Measurements from ENCODE around the gene INTS13. TPM values are rescaled to one million over a fixed set of nuclear protein-coding genes. Genes with fewer than 3 reads are reported as not detected.

The INTS13 gene
- total RNA-seq, 1 donor: 26.1 TPM

DNA sequence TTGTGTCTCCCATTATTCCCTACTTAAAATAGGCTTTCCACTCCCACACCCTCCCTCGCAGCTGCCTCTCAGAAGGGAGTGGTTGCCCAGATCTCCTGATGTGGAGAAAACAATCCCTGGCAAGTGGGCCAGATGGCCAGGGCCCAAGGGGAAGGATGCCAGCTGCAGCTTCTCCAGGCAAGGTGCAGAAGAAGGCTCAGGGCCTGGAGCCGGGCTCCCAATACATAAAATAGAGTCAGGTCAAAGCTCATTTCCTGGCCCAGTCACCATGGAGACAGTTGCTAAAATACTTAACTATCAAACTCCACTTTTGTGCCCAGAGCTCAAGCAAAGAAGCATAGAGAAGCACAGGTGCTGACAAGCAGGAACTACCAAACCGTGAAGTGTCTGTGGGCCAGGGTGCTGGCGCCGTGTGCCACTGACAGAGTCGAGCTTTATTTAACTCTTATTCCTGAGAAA lies 59.1 kb downstream of the INTS13 start:
- no peak overlapping the region for H3K4me3 ChIP-seq (ENCODE audit: insufficient read depth, low read length)
- no peaks in the 10 kb centered on the region for H4K20me1 ChIP-seq (ENCODE audit: insufficient read depth, low read length)
- no peaks in the 10 kb centered on the region for H3K79me2 ChIP-seq (ENCODE audit: insufficient read depth, low read length)
- no peaks in the 10 kb centered on the region for H3K27me3 ChIP-seq (ENCODE audit: insufficient read depth, low read length)
- no peaks in the 10 kb centered on the region for H3K9me3 ChIP-seq (ENCODE audit: low read depth, low read length)
- no peak overlapping the region for H3K27ac ChIP-seq (ENCODE audit: low read depth, low read length)
- no peak overlapping the region for H3K4me2 ChIP-seq (ENCODE audit: insufficient read depth, low read length)
- peak overlapping the region; percentile 16 for H2AFZ ChIP-seq (ENCODE audit: low read length)
- peak; percentile 76 for DNase-seq (ENCODE audit: insufficient read length, low spot score, missing footprints)
- no peaks in the 10 kb centered on the region for H3K36me3 ChIP-seq (ENCODE audit: insufficient read depth, low read length)
- H3K4me1 ChIP-seq (ENCODE audit: insufficient read depth, low read length): no peaks in the 10 kb centered on the region
- no peak for TF ChIP-seq CTCF (IDR thresholded peaks at IDR 0.05; ENCODE audit: extremely low read depth, low read depth, low read length)

- no peaks in the 10 kb centered on the region for H4K20me1 ChIP-seq (ENCODE audit: insufficient read depth, low read length)
- no peaks in the 10 kb centered on the region for H3K9me3 ChIP-seq (ENCODE audit: low read depth, low read length)
- no peak overlapping the region for H3K4me3 ChIP-seq (ENCODE audit: insufficient read depth, low read length)
- H3K36me3 ChIP-seq (ENCODE audit: insufficient read depth, low read length): no peaks in the 10 kb centered on the region
- TF ChIP-seq CTCF (IDR thresholded peaks at IDR 0.05; ENCODE audit: extremely low read depth, low read depth, low read length): no peak
- peaks cover 6% of the 10 kb centered on the region for H3K27me3 ChIP-seq (ENCODE audit: insufficient read depth, low read length)
- H3K27ac ChIP-seq (ENCODE audit: low read depth, low read length): no peak overlapping the region
- no peak overlapping the region for H2AFZ ChIP-seq (ENCODE audit: low read length)
- no peak overlapping the region for H3K4me2 ChIP-seq (ENCODE audit: insufficient read depth, low read length)
- DNase-seq (ENCODE audit: insufficient read length, low spot score, missing footprints): no peak
- no peaks in the 10 kb centered on the region for H3K79me2 ChIP-seq (ENCODE audit: insufficient read depth, low read length)
- no peaks in the 10 kb centered on the region for H3K4me1 ChIP-seq (ENCODE audit: insufficient read depth, low read length)
Observed at GRCh38 chr12:26874501-26875296, 63.1 kb downstream of the INTS13 start.

GRCh38 chr12:26872625-26873024 lies 65.2 kb downstream of the INTS13 start:
- no peaks in the 10 kb centered on the region for H3K9me3 ChIP-seq (ENCODE audit: low read depth, low read length)
- H3K27ac ChIP-seq (ENCODE audit: low read depth, low read length): no peak overlapping the region
- peaks cover 6% of the 10 kb centered on the region for H3K27me3 ChIP-seq (ENCODE audit: insufficient read depth, low read length)
- no peaks in the 10 kb centered on the region for H3K4me1 ChIP-seq (ENCODE audit: insufficient read depth, low read length)
- TF ChIP-seq CTCF (IDR thresholded peaks at IDR 0.05; ENCODE audit: extremely low read depth, low read depth, low read length): no peak
- no peak for DNase-seq (ENCODE audit: insufficient read length, low spot score, missing footprints)
- H4K20me1 ChIP-seq (ENCODE audit: insufficient read depth, low read length): no peaks in the 10 kb centered on the region
- H2AFZ ChIP-seq (ENCODE audit: low read length): no peak overlapping the region
- H3K4me2 ChIP-seq (ENCODE audit: insufficient read depth, low read length): no peak overlapping the region
- H3K36me3 ChIP-seq (ENCODE audit: insufficient read depth, low read length): no peaks in the 10 kb centered on the region
- H3K79me2 ChIP-seq (ENCODE audit: insufficient read depth, low read length): no peaks in the 10 kb centered on the region
- no peak overlapping the region for H3K4me3 ChIP-seq (ENCODE audit: insufficient read depth, low read length)

- no peak for DNase-seq (ENCODE audit: insufficient read length, low spot score, missing footprints)
- Histone ChIP-seq H3K27ac (ENCODE audit: low read depth, low read length) (no peak overlapping the region), H3K4me3 (ENCODE audit: insufficient read depth, low read length) (no peak overlapping the region)
Observed at GRCh38 chr12:26871985-26872384, 65.8 kb downstream of the INTS13 start.

More at GRCh38 chr12:26871985-26872384, 65.8 kb downstream of the INTS13 start:
- no peak for TF ChIP-seq CTCF (IDR thresholded peaks at IDR 0.05; ENCODE audit: extremely low read depth, low read depth, low read length)
- no peaks in the 10 kb centered on the region for H3K36me3 ChIP-seq (ENCODE audit: insufficient read depth, low read length)
- no peaks in the 10 kb centered on the region for H3K4me1 ChIP-seq (ENCODE audit: insufficient read depth, low read length)
- H3K9me3 ChIP-seq (ENCODE audit: low read depth, low read length): no peaks in the 10 kb centered on the region
- H4K20me1 ChIP-seq (ENCODE audit: insufficient read depth, low read length): no peaks in the 10 kb centered on the region
- H3K4me2 ChIP-seq (ENCODE audit: insufficient read depth, low read length): no peak overlapping the region
- no peaks in the 10 kb centered on the region for H3K79me2 ChIP-seq (ENCODE audit: insufficient read depth, low read length)
- H3K27me3 ChIP-seq (ENCODE audit: insufficient read depth, low read length): peaks cover 6% of the 10 kb centered on the region
- no peak overlapping the region for H2AFZ ChIP-seq (ENCODE audit: low read length)

Measured in osteoblast (primary cell).